Astrocyte of the hippocampus (primary cell): Measurements from ENCODE around the gene NSF.
"Not testable (repeated sequence)": the region's sequence is repeated elsewhere in the genome, so short reads cannot be mapped to it uniquely, and the experiment has no call there.

Experiments
- DNase-seq: peaks from one replicate; pipeline ENCODE4 v3.0.0; 2011; ENCODE audit warnings: low read depth, low spot score

NSF gene

GRCh38 chr17:46590157-46591146 lies at the start of gene NSF:
Gene NSF (plus strand): TSS chr17:46590669. CDS start chr17:46590776, 107 bp downstream.
- not testable (repeated sequence) for DNase-seq

DNA sequence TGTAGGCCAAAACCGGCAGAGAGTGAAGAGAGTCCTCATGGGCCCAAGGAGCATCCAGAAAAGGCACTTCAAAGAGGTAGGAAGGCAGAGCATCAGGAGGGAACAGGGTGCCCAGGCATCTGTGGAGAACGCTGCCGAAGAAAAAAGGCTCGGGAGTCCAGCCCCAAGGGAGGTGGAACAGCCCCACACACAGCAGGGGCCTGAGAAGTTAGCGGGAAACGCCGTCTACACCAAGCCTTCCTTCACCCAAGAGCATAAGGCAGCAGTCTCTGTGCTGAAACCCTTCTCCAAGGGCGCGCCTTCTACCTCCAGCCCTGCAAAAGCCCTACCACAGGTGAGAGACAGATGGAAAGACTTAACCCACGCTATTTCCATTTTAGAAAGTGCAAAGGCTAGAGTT lies 41.9 kb upstream of the NSF start:
- DNase-seq: not testable (repeated sequence)

GRCh38 chr17:46559155-46559554 lies 31.3 kb upstream of the NSF start:
- not testable (repeated sequence) for DNase-seq

DNA sequence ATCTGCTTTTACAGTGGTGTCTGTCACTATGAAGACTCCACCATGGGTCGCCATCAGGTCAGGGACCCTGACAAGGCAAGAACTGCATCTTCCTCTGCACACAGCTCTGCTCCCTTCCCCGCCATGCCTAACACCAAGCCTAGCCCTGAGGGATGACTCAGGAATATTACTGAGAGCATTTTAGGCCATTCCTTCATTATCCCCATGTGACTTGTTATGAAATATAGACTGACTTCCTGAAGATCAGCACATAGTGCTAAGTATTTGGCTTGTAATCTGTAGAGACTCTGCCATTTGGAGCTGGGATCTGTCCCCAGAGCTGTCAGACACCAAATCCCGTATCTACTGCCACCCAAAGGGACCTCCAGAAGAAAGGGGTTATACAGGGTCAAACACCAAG lies 30.4 kb upstream of the NSF start:
- DNase-seq: not testable (repeated sequence)

GRCh38 chr17:46566284-46566683 lies 24.2 kb upstream of the NSF start:
- not testable (repeated sequence) for DNase-seq

DNA sequence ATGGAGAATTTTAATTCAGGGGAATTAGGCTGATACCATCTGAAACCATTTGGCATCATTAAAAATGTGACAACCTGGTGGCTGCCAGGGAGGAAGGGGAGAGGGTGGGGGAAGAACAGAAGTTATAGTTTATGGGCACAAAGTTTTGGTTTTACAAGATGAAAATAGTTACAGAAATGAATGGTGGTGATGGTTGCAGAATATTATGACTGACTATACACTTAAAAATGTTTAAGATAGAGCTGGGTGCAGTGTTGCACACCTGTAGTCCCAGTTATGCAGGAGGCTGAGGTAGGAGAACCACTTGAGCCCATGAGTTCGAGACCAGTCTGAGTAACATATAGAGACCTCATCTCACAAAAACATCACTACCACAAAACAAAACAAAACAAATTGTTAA lies 23.5 kb upstream of the NSF start:
- DNase-seq: not testable (repeated sequence)

- not testable (repeated sequence) for DNase-seq
These were observed 18.7 kb upstream of the NSF start for GRCh38 chr17:46571796-46572195.

DNA sequence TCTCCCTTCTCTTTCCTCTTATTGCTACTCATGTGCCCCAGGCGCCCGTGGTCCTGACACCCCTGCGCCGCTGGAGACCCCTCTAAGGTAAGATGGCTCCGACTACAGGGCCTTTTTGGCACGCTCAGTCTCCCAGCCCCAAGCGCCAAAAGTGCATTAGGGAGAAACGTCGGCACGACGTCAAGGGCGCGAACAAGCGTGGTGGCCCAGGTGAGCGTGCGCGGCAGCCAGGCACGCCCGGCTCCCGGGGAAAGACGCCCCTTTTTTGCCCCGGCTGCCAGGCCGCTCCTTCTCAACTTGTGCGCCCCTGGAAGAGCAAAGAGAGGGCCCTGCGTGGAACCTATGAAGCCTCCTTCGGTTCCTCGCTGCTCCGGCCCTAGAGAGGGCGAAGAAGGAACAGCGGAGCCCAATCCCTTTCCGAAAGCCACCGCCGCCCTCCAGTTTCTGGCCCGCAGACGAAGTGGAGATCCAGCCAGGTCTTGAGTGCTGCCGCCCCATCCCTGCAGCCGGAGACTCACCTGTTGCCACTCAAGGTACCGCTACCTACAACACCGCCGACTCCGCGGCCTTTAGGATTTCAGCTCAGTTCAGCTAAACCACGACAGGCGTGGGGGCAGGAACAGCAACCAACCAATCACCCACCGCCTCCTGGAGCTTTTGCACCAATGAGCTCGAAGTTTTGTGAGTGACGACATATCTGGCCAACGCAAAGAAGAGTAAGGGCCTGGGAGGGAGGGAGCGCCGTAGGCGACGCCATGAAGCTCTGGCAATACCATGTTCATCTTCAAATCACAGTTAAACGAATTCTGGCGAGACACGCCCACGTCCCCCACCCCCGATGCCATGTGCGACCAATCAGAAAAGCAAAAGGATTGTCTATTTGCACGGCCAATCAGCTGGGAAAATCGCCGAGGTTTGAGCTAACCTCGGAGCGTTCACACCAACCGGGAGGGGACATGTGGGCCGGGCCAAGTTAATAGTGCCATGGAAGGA lies 11.1 kb upstream of the NSF start, which contains the start of gene ARL17A:
Gene ARL17A (minus strand): TSS at position 609 of the 993 bp plus-strand sequence. CDS start 3,369 bp downstream, outside the sequence.
- DNase-seq: not testable (repeated sequence)

DNA sequence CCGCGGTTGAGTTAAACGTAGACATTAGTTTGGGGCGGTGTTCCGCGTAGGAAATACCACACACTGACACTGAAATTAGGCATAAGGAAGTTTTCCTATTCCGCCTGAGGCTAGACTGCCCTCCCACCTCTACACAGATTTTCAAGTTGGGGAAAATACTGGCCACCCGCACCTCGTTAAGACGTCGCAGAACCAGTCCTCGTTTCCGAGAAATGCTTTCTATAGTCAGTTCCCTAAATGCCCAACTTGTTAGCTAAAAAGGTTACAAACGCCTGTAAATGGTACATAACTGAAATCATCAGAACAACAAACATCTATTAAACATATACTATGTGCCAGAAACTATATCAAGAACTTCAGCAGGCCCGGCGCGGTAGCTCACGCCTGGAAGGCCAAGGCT lies 10.4 kb upstream of the NSF start:
- not testable (repeated sequence) for DNase-seq

DNA sequence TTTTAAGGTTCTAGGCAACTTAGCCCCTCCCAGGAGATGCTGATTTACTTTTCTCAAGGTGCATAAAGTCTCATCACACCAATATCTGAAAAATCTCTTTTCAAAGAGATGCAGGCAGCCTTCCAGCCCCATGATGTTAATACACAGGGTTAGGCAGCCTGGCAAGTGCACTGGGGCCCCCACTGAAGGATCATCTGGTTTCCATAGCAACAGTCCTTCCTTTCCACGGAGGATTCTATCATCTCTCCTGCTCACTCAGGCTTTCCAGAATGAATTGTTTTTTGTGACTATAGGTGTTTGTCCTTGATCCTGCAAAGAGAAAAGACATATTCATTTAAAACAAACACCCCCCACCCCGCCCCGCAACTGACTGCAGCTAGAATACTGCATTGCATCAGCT lies 5.0 kb upstream of the NSF start:
- not testable (repeated sequence) for DNase-seq

DNA sequence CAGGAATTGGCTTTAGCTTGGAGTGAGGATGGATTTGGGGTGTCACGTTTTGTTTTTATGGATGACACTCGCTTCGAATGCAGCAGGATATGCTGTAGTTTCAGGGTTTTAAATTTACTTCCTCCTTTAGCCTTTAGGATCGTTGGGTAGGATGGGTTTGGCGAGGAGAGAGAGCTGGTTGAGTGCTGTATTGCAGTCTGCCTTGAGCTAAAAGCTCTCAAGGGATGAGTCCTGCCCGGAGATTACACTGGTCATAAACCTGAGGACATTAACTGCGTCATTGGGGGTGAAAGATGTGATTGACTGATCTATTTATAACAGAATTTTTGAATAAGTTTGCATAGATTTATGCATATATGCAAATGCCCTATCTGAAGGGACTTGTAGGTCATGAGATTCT lies 863 bp downstream of the NSF start:
- DNase-seq: not testable (repeated sequence)

GRCh38 chr17:46598344-46598931 lies 8.0 kb downstream of the NSF start:
- DNase-seq: not testable (repeated sequence)

GRCh38 chr17:46600767-46601166 lies 10.3 kb downstream of the NSF start:
- not testable (repeated sequence) for DNase-seq

DNA sequence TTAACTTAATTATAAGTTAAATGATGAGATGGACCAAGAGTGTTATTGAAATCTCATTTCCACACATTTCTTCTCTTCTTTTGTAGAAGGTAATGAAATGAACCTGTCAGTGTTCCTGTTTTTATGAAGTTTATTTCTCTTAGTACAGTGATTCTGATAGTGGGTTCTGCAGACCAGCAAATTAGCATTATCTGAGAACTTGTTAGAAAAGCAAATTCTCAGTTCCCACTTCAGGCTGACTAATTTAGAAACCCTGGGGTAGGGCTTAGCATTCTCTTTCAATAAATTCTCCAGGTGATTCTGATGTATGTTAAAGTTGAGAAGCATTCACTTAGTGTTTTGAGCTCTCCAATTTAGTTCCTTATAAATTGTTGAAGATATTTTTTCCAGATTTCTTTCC lies 12.7 kb downstream of the NSF start:
- not testable (repeated sequence) for DNase-seq

- DNase-seq: not testable (repeated sequence)
These were observed 20.8 kb downstream of the NSF start for GRCh38 chr17:46611304-46611703.

DNA sequence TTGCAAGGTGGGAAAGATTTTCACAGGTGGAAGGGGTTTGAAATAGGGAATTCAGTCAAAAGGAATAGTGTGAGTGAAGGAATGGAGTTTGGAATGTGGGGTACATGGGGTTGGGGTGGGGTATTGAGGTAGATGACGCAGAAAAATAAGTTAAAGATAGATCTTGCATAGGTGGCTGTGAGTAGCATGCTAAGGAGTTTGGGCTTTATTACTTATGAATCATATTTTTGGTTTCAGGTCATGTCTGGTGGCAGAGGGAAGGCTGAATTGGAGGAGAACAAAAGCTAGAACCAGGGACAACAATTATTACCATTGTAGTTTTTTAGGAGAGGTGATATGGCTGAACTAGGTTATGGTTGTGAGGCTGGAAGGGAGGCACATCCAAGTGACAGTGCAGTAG lies 23.4 kb downstream of the NSF start:
- DNase-seq: not testable (repeated sequence)

GRCh38 chr17:46617121-46617520 lies 26.7 kb downstream of the NSF start:
- DNase-seq: not testable (repeated sequence)

DNA sequence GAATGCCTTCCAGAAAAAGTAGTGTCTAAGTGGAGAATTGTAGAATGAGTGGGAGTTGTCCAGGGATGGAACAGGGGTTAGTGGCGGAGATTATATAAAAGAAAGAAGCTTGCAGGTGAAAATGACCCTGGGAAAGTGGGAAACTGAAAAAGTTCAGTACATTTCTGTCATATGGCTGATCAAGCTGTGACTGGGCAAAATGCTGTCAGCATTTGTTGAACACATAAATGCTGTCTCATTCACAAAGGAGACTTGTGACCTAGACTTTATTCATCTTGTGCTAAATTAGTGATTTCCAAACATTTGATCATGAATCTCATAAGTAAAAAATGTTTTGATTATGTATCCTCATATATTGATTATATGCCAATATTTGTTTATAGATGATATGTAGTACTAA lies 28.5 kb downstream of the NSF start:
- DNase-seq: not testable (repeated sequence)

DNA sequence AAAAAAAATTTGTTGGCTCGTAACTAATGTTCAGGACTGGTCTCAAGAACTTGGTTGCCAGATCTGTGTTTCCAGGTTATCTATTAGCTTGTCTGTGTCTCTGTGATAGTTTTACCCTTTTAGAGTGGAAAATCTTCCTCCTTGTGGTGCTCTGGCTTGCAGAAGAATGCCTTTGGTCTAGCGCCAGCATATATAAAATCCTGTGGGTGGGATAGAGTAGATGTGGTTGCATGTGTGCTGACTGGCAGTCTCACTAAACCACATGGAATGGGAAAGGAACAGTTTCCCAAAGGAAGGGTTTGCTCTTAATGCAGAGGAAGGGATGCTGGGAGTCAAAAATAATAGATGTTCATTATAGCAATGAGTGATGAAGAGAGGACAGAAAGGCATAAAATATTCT lies 33.3 kb downstream of the NSF start:
- not testable (repeated sequence) for DNase-seq

- not testable (repeated sequence) for DNase-seq
These were observed 34.3 kb downstream of the NSF start for GRCh38 chr17:46624726-46625125.

- not testable (repeated sequence) for DNase-seq
These were observed 37.0 kb downstream of the NSF start for GRCh38 chr17:46627452-46627851.
